ENCODE data around the gene BRSK1. TPM values are rescaled to one million over a fixed set of nuclear protein-coding genes. Genes with fewer than 3 reads are reported as not detected.

The BRSK1 gene
- total and polyA plus RNA-seq, 10 of the 15 experiments (the other 5 are each of a cell fraction or from before 2014, with no cell fraction given): 0.03 to 0.76 (median 0.25) TPM; not detected in 4

DNA sequence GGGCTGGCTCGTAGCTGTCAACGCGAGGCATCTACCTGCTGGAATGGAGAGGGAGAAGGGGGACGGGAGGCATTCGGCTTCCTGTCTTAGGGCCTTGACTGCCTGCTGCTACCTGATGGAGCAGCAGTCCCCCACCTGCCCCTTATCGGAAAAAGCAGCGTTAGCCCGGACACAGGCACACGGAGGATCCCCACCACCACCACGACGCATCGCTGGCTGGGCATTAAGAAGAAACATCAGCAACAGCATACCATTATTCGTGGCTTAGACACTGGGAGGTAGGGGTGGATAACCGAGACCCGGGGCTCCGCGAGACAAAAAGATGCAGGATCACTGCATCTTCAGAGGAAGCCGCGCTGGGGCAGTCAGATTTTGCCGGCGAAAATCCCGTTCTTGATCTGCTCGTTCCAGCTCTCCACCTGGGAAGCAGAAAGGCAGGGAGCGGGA lies 69.6 kb downstream of the BRSK1 start (continued):
- TF ChIP-seq SRF (IDR thresholded peaks at IDR 0.05; ENCODE audit: low read depth in 2 of 2, low read length in 2 of 2): no peak
- TF ChIP-seq RAD51 (IDR thresholded peaks at IDR 0.05): no peak
- TF ChIP-seq, protein P1, sequence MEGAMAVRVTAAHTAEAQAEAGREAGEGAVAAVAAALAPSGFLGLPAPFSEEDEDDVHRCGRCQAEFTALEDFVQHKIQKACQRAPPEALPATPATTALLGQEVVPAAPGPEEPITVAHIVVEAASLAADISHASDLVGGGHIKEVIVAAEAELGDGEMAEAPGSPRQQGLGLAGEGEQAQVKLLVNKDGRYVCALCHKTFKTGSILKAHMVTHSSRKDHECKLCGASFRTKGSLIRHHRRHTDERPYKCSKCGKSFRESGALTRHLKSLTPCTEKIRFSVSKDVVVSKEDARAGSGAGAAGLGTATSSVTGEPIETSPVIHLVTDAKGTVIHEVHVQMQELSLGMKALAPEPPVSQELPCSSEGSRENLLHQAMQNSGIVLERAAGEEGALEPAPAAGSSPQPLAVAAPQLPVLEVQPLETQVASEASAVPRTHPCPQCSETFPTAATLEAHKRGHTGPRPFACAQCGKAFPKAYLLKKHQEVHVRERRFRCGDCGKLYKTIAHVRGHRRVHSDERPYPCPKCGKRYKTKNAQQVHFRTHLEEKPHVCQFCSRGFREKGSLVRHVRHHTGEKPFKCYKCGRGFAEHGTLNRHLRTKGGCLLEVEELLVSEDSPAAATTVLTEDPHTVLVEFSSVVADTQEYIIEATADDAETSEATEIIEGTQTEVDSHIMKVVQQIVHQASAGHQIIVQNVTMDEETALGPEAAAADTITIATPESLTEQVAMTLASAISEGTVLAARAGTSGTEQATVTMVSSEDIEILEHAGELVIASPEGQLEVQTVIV (IDR thresholded peaks at IDR 0.05; ENCODE audit: borderline replicate concordance, partially characterized antibody): no peak
- TF ChIP-seq TAF1 (IDR thresholded peaks at IDR 0.05; ENCODE audit: borderline replicate concordance, low read depth, low read length): no peak
- TF ChIP-seq, protein P2, sequence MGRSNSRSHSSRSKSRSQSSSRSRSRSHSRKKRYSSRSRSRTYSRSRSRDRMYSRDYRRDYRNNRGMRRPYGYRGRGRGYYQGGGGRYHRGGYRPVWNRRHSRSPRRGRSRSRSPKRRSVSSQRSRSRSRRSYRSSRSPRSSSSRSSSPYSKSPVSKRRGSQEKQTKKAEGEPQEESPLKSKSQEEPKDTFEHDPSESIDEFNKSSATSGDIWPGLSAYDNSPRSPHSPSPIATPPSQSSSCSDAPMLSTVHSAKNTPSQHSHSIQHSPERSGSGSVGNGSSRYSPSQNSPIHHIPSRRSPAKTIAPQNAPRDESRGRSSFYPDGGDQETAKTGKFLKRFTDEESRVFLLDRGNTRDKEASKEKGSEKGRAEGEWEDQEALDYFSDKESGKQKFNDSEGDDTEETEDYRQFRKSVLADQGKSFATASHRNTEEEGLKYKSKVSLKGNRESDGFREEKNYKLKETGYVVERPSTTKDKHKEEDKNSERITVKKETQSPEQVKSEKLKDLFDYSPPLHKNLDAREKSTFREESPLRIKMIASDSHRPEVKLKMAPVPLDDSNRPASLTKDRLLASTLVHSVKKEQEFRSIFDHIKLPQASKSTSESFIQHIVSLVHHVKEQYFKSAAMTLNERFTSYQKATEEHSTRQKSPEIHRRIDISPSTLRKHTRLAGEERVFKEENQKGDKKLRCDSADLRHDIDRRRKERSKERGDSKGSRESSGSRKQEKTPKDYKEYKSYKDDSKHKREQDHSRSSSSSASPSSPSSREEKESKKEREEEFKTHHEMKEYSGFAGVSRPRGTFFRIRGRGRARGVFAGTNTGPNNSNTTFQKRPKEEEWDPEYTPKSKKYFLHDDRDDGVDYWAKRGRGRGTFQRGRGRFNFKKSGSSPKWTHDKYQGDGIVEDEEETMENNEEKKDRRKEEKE (IDR thresholded peaks at IDR 0.05): no peak
